Neural progenitor cell (in vitro differentiated cells): Measurements from ENCODE around the gene SAPCD2.

Experiments used
- EZH2 ChIP-seq: fragments of 200-600 bp; sonication (generic); IDR thresholded peaks from 2 replicates; pipeline ENCODE4 v1.6.1; 2017; ENCODE audit warnings: antibody characterized with exemption, mild to moderate bottlenecking, moderate library complexity
- TF ChIP-seq, protein P1 (sequence below): fragments of 200-600 bp; sonication (generic); IDR thresholded peaks from 2 replicates; pipeline ENCODE4 v1.5.1; 2017; ENCODE audit warnings: antibody characterized with exemption, mild to moderate bottlenecking

GRCh38 chr9:137082222-137082924 is 12.0 kb upstream of the SAPCD2 start:
- TF ChIP-seq, protein P1, sequence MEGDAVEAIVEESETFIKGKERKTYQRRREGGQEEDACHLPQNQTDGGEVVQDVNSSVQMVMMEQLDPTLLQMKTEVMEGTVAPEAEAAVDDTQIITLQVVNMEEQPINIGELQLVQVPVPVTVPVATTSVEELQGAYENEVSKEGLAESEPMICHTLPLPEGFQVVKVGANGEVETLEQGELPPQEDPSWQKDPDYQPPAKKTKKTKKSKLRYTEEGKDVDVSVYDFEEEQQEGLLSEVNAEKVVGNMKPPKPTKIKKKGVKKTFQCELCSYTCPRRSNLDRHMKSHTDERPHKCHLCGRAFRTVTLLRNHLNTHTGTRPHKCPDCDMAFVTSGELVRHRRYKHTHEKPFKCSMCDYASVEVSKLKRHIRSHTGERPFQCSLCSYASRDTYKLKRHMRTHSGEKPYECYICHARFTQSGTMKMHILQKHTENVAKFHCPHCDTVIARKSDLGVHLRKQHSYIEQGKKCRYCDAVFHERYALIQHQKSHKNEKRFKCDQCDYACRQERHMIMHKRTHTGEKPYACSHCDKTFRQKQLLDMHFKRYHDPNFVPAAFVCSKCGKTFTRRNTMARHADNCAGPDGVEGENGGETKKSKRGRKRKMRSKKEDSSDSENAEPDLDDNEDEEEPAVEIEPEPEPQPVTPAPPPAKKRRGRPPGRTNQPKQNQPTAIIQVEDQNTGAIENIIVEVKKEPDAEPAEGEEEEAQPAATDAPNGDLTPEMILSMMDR: no peak
- no peak for TF ChIP-seq EZH2
